ENCODE results near the gene ANKRD63.

The ANKRD63 gene

DNA sequence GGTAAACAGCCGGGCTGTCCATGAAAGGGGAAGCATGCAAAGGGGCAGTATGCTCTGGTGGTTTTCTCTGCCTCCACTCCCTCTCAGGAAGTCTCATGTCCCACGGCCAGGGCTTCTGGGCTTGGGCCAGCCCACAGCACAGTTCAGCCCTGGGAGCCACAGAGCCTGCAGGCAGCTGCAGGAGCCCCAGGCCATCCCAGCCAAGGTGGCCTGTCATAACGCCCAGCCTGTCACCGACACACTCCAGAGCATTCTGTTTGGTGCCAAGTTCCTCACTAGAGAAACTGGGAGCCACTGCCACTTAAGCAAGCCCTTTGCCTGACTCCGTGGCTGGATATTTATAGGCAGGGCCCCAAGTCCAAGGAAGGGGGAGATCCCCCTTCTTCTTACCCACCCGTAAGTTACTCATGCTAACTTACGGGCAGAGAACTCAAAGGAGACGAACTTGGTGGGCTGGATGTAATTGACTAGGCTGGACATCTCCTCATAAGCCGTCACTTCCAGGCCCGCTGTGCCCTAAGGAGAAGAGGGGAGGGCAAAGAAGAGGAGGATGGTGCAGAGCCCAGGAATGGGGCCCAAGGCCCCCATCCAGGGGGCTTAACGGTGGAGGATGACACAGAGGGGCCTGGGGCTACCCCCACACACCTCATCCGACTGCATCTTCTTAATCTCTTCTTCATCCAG is 13.2 kb upstream of the ANKRD63 start:
- no peak for DNase-seq (ENCODE audit: low read depth in 2 of 2, low spot score in 1 of 2)

- DNase-seq (ENCODE audit: low read depth in 2 of 2, low spot score in 1 of 2) = no peak
These were observed 12.4 kb upstream of the ANKRD63 start for GRCh38 chr15:40295297-40295696.

GRCh38 chr15:40293905-40294895 is 11.3 kb upstream of the ANKRD63 start:
- no peak for DNase-seq (ENCODE audit: low read depth in 2 of 2, low spot score in 1 of 2)

- no peak for DNase-seq (ENCODE audit: low read depth in 2 of 2, low spot score in 1 of 2)
These were observed 10.1 kb upstream of the ANKRD63 start for GRCh38 chr15:40293006-40293405.

DNA sequence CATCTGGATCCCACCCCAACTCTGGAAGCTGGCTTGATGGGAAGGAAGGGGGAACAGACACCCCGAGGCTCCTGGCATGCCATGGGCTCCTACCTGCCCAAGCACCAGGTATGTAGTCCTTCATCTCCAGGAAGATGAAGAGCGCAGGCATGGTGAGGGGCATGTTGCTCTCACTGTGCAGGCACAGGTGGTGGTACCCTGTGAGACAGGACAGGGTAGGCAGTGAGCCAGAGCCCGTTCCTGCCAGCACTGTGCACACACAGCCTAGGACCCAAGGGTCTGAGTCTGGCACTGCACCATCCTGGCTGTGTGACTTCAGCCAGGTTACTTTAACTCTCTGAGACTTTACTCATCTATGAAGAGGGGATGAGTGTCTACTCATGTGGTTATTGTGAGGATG is 9.4 kb upstream of the ANKRD63 start:
- no peak for DNase-seq (ENCODE audit: low read depth in 2 of 2, low spot score in 1 of 2)

- DNase-seq (ENCODE audit: low read depth in 2 of 2, low spot score in 1 of 2) = no peak
These were observed 8.2 kb upstream of the ANKRD63 start for GRCh38 chr15:40290918-40291574.

DNA sequence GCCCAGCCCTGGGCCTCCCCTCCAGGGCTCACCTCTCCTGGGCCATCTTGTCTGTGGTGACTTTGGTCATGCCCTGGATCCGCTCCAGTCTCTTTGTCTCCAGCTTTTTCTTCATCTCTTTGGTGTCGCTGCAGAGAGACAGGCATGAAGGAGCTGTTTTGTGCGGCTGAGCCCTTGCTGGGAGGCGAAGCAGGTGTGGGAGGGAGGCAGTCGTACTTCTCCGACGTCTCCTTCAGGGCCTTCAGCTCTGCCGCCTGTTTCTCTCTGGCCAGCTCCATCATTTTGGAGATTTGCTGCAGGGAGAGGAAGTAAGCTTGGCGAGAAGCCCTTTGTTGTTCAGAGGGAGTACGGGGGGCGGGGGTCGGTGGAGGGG is 7.7 kb upstream of the ANKRD63 start:
- no peak for DNase-seq (ENCODE audit: low read depth in 2 of 2, low spot score in 1 of 2)

DNA sequence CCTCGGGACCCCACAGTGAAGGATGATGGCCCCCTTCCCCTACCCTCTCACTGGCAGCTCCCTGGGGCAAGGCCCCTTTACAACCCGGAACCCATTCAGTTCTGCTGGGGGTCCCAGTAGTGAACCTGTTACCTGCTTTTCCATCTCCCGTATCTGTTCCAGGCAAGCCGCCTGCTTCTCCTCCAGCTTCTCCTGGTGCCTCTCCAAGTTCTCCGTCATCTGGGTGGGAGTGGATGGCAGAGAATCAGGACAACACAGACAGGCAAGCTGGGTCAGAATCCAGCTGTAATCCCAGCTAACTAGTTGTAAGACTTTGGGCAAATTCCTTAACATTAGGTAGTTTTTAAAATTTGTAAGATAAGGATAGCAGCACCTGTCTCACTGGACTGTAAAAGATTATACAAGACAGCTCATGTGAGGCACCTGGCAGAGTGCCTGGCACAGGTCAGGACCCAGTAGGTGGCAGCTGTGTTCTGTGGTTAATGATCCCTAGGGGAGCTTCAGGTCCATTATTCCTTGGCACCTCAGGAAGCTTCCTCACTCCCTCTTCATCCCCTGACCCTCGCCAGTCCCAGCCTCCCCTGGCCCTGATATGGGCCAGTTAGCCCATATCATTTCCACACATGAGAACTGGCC is 6.4 kb upstream of the ANKRD63 start:
- no peak for DNase-seq (ENCODE audit: low read depth in 2 of 2, low spot score in 1 of 2)

DNA sequence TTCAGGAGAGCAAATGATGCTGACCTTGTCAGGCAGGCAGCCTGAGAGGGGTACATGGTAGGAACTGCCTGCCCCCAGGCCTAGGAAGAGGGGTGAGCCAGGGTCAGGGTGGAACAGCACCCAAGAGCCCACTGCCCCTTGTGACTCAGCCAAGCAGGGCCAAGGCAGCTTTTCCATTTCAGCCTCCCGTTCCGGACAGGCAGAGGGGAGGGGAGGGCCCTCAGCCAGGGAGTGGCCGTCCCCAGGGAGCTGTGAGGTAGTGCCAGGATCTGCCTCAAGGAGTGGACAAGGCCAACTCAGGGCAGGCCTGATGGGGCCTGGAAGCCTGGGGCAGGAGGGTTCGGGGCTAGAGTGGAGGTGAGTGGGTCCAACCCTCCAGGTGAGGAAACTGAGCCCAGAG is 5.1 kb upstream of the ANKRD63 start:
- DNase-seq (ENCODE audit: low read depth in 2 of 2, low spot score in 1 of 2) = no peak

GRCh38 chr15:40287505-40287904 is 4.6 kb upstream of the ANKRD63 start:
- DNase-seq (ENCODE audit: low read depth in 2 of 2, low spot score in 1 of 2) = no peak

GRCh38 chr15:40286794-40287193 is 3.9 kb upstream of the ANKRD63 start:
- DNase-seq (ENCODE audit: low read depth in 2 of 2, low spot score in 1 of 2) = no peak

DNA sequence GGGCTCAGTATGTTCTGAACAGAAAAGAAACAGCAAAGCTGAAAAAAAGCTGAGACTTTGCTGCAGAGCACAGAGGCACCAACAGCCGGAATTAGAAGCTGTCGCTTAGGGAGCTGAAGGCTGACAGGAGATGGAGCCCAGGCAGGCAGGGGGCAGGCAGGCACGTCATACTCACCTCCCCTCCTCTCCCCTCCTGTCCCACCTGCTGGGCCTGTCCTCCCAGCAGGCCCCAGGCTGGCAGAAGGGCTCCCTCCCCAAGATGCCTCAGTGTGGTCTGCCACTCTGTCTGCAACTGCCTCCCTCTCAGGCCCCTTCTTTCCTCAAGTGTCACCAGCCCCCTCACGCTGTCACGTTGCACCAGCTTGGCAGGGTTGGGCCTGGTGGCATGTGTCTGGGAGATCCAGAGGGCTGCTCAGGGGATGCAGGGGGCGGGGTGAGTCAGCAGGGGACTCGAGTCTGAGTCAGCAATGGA is 3.2 kb upstream of the ANKRD63 start:
- DNase-seq (ENCODE audit: low read depth in 2 of 2, low spot score in 1 of 2) = no peak

DNA sequence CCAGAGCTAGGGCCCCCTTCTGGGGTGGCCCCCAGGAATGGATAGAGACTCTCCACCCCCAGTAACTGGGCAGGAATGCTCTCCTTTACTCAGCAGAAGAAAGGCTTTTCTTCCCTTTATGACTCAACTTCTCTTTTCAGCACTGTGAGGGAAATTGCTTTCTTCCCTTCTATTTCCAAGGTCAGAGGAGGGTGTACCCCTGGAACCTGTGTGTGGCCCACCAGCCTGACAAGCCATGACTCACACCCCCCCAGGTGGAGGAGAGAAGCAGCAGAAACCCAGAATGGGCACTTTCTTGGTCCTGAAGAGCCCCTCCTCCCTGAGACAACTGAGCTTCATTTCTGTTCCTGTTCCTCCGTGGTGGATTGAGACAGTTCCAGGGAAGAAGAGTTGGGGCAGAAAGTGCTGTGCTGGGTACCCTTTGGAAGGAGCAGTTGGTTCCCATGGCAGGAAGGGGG is 2.7 kb upstream of the ANKRD63 start:
- no peak for DNase-seq (ENCODE audit: low read depth in 2 of 2, low spot score in 1 of 2)

- no peak for DNase-seq (ENCODE audit: low read depth in 2 of 2, low spot score in 1 of 2)
These were observed 2.3 kb upstream of the ANKRD63 start for GRCh38 chr15:40285151-40285550.

- DNase-seq (ENCODE audit: low read depth in 2 of 2, low spot score in 1 of 2) = no peak
These were observed 894 bp upstream of the ANKRD63 start for GRCh38 chr15:40283615-40284300.

GRCh38 chr15:40282147-40282868 is 556 bp downstream of the ANKRD63 start:
- no peak for DNase-seq (ENCODE audit: low read depth in 2 of 2, low spot score in 1 of 2)

DNA sequence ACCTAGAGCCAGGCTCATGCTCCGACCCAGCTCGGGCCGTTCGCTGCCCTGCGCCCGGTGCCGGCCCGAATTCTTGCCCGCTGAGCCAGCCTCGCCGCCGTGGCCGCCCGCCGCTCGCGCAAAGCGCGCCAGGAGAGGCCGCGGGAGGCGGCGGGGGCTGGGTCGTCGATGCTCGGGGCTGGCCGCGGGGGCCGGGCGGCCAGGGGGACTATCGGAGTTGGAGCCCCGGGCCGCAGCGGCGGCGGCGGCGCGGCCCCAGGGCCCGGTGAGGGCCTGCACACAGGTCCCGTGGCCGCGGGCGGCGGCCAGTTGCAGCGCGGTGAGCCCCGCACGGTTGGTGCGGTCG is 1.1 kb downstream of the ANKRD63 start:
- DNase-seq (ENCODE audit: low read depth in 2 of 2, low spot score in 1 of 2) = no peak

DNA sequence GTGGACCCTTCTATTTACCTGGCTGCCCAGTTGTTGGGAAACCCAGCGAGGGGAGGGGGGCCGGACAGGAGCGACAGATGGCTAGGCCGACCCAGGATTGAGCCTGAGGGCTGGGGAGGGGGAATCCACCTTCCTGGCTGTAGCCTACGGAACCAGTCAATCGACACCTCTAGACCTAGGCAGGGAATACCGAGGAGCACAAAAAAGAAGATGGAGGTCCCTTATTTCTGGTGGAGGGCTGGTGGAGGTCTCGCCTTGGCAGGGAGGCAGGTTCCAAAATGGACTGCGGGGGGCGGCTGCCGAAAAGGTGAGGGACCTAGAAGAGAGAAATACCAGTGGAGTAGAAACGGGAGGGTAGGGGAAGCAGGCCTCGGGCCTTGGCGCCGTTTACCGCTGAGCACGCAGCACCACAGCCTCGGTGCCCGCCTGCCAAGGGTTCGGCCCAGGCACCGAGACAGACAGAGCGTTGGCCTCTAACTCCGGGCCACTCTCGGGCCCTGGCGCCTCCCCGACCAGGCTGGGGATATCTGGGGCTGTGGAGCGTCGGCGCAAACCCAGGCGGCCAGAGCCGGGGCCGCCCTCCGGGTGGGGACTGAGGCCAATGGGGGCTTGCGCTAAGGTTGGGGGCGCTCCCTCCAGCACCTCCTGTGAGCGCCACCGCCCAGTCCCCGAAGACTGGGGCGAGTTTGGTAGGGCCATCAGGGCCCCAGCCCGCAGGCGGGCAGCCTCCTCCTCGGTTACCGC is 1.6 kb downstream of the ANKRD63 start:
- DNase-seq (ENCODE audit: low read depth in 2 of 2, low spot score in 1 of 2) = no peak

Measured in stimulated activated CD8-positive, alpha-beta memory T cell treated with anti-CD3 and anti-CD28 coated beads, Interleukin-4, amount 100 ng/mL, for 4 hours (primary cell).